ENCODE data around the gene FAM131A.

Gene FAM131A

GRCh38 chr3:184296616-184297015 lies 40.8 kb upstream of the FAM131A start:
- no peak overlapping the region for H3K4me3 ChIP-seq (ENCODE audit: low read depth, low read length)
- TF ChIP-seq, protein P1, sequence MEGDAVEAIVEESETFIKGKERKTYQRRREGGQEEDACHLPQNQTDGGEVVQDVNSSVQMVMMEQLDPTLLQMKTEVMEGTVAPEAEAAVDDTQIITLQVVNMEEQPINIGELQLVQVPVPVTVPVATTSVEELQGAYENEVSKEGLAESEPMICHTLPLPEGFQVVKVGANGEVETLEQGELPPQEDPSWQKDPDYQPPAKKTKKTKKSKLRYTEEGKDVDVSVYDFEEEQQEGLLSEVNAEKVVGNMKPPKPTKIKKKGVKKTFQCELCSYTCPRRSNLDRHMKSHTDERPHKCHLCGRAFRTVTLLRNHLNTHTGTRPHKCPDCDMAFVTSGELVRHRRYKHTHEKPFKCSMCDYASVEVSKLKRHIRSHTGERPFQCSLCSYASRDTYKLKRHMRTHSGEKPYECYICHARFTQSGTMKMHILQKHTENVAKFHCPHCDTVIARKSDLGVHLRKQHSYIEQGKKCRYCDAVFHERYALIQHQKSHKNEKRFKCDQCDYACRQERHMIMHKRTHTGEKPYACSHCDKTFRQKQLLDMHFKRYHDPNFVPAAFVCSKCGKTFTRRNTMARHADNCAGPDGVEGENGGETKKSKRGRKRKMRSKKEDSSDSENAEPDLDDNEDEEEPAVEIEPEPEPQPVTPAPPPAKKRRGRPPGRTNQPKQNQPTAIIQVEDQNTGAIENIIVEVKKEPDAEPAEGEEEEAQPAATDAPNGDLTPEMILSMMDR (IDR thresholded peaks at IDR 0.05; ENCODE audit: low read depth, low read length): no peak
- in situ Hi-C loops (cut with HindIII; ENCODE audit: low sequenced_read_pairs): no loop called here
- DNase-seq (ENCODE audit: low read depth, low spot score): no peak

DNA sequence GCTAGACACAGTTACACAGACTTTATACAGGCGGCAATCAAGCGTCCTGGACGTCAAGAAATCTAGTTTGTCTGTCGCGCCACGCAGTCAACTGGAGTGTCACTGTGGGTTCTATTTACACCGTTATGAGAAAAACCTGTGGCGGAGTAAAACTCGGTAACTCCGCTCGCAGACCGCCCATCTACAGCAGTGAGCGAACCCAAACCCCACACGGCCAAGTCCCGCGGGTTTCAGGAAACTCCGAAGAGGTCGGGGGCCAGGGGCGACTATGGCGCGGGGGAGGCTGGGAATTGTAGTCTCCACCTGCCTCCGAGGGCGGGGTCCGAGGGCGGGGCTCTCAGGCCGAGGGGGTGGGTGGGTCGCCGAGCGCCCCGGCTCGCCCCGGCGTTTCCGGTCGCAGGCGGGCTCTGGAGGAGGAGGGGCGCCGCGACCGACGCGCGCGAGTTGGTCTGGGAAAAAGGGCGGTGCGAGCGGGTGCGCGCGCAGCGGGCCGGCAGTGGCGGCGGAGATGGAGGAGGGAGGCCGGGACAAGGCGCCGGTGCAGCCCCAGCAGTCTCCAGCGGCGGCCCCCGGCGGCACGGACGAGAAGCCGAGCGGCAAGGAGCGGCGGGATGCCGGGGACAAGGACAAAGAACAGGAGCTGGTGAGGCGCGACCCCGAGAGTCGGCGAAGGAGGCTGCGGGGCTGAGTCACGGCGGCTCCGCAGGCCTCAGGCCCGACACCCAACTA lies 38.5 kb upstream of the FAM131A start, which contains the start of gene PSMD2:
Gene PSMD2, plus strand, starts transcription at position 483 of the 729 bp plus-strand sequence. Its CDS starts 26 bp downstream, at position 509.
- TF ChIP-seq, protein P1 (IDR thresholded peaks at IDR 0.05; ENCODE audit: low read depth, low read length): no peak
- peak; percentile 97 for DNase-seq (ENCODE audit: low read depth, low spot score)
- in situ Hi-C loops (cut with HindIII; ENCODE audit: low sequenced_read_pairs): no loop called here
- H3K4me3 ChIP-seq (ENCODE audit: low read depth, low read length): peak within 1 kb of the TSS; percentile 75

DNA sequence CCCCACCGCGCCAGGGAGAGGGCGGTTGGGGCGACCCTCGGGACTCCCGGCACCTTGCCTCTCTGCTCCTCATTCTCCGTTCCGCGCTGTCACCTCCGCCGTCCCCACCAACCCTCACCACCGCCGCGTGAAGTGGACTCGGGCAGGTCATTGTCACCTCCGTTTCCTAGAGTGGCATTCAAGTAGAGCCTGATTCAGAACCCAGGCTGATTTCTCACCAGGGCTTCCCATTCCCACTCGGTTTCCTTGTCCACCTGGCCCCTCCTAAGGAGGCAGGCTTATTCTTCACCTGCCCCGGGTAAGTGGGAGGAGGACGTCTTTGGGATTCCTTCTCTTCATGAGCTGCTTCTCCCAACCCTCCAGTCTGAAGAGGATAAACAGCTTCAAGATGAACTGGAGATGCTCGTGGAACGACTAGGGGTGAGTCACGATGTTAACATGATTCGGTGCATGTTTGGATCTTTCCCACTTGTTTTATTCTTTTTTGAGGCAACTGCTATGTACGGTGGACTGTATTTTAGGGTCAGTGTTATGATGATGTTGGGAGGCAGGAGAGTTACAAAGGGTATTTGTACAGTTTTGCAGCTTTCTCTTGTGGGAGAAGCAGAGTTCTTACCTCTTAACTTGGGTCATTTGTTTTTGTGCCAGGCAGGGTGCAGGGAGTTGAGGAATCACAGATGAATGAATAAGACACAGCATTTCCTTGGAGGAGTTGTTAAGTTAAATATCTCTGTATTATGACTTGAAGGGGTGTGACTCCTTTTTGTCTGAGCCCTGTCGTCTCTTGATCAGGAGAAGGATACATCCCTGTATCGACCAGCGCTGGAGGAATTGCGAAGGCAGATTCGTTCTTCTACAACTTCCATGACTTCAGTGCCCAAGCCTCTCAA lies 37.7 kb upstream of the FAM131A start:
- peak; percentile 38 for DNase-seq (ENCODE audit: low read depth, low spot score)
- in situ Hi-C loops (cut with HindIII; ENCODE audit: low sequenced_read_pairs): no loop called here
- TF ChIP-seq, protein P1 (IDR thresholded peaks at IDR 0.05; ENCODE audit: low read depth, low read length): no peak
- peak overlapping the region; percentile 75 for H3K4me3 ChIP-seq (ENCODE audit: low read depth, low read length)

- peak; percentile 23 for DNase-seq (ENCODE audit: low read depth, low spot score)
- peak overlapping the region; percentile 75 for H3K4me3 ChIP-seq (ENCODE audit: low read depth, low read length)
Observed at GRCh38 chr3:184300378-184300720, 37.1 kb upstream of the FAM131A start.

DNA sequence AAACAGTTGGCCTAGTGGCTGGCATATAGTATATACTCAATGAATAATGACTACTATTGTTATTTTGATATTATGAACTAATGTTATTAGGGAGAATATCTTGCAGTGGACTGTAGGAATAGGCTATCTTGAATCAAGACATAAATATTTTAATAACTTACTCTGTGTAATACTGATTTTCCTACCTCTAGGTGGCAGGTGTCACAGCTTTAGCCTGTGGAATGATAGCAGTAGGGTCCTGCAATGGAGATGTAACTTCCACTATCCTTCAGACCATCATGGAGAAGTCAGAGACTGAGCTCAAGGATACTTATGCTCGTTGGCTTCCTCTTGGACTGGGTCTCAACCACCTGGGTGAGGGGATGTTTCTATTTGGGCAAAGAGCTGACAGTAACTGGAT lies 31.8 kb upstream of the FAM131A start:
- H3K4me3 ChIP-seq (ENCODE audit: low read depth, low read length): no peak overlapping the region
- DNase-seq (ENCODE audit: low read depth, low spot score): peak; percentile 27
- TF ChIP-seq, protein P1 (IDR thresholded peaks at IDR 0.05; ENCODE audit: low read depth, low read length): peak; percentile 43

More at GRCh38 chr3:184300378-184300720, 37.1 kb upstream of the FAM131A start:
- in situ Hi-C loops (cut with HindIII; ENCODE audit: low sequenced_read_pairs): no loop called here
- TF ChIP-seq, protein P1 (IDR thresholded peaks at IDR 0.05; ENCODE audit: low read depth, low read length): no peak

DNA sequence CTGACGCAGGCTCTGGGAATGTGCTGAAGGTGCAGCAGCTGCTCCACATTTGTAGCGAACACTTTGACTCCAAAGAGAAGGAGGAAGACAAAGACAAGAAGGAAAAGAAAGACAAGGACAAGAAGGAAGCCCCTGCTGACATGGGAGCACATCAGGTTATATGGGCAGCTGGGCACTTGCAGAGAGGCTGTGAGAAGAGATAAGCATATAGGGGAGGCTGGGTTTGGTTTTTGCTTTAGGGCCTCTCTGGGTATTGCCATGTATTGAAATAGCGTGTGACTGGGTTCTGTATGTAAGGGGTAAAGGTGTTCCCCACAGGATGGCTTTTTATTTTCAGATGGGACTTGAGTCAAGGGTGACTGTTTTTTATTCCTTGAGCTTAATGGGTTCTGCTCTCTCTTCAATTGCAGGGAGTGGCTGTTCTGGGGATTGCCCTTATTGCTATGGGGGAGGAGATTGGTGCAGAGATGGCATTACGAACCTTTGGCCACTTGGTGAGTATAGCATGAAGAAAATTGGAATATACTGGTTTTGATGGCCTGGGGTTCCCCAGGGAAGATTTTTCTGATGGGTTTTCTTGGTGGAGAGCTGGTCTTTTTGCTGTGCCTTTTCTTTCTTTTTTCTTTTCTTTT lies 30.9 kb upstream of the FAM131A start:
- no peak for DNase-seq (ENCODE audit: low read depth, low spot score)
- TF ChIP-seq, protein P1 (IDR thresholded peaks at IDR 0.05; ENCODE audit: low read depth, low read length): no peak
- no peak overlapping the region for H3K4me3 ChIP-seq (ENCODE audit: low read depth, low read length)
- in situ Hi-C loops (cut with HindIII; ENCODE audit: low sequenced_read_pairs): no loop called here

More for the DNA sequence above, 31.8 kb upstream of the FAM131A start:
- in situ Hi-C loops (cut with HindIII; ENCODE audit: low sequenced_read_pairs): no loop called here

All from astrocyte of the spinal cord (primary cell).